Trophoblast cell (in vitro differentiated cells and primary cell): Measurements from ENCODE around the gene SIGLEC12. TPM values are rescaled to one million over a fixed set of nuclear protein-coding genes. Genes with fewer than 3 reads are reported as not detected.

Source experiments
- DNase-seq, 2 donors: peaks; one replicate each; pipeline ENCODE4 v3.0.0-alpha.2; 2016
- H2AFZ ChIP-seq: 2 replicates; pipeline ENCODE4 v1.6.1; 2013; ENCODE audit warnings: low read length, moderate library complexity, mild to moderate bottlenecking; ENCODE audit not compliant: insufficient read depth, poor library complexity
- H2AK5ac ChIP-seq: 2 replicates; pipeline ENCODE4 v1.6.1; 2013; ENCODE audit warnings: mild to moderate bottlenecking, low read length
- H2BK120ac ChIP-seq: 2 replicates; pipeline ENCODE4 v1.6.1; 2013; ENCODE audit warnings: low read length, mild to moderate bottlenecking, moderate library complexity; ENCODE audit not compliant: insufficient read depth, poor library complexity
- H2BK12ac ChIP-seq: 2 replicates; pipeline ENCODE4 v1.6.1; 2013; ENCODE audit warnings: mild to moderate bottlenecking, low read length, moderate library complexity
- H2BK5ac ChIP-seq: 2 replicates; pipeline ENCODE4 v1.6.1; 2013; ENCODE audit warnings: low read length, low read depth, moderate library complexity, mild to moderate bottlenecking; ENCODE audit not compliant: poor library complexity
- H3K14ac ChIP-seq: 2 replicates; pipeline ENCODE4 v1.6.1; 2013; ENCODE audit warnings: mild to moderate bottlenecking, low read length
- H3K18ac ChIP-seq: 2 replicates; pipeline ENCODE4 v1.6.1; 2013; ENCODE audit warnings: mild to moderate bottlenecking, low read length
- H3K23ac ChIP-seq: 2 replicates; pipeline ENCODE4 v1.6.1; 2013; ENCODE audit warnings: low read length
- H3K27ac ChIP-seq: 2 replicates; pipeline ENCODE4 v1.5.1; 2013; ENCODE audit warnings: low read depth, mild to moderate bottlenecking, inconsistent platforms, low read length, moderate library complexity
- H3K27me3 ChIP-seq: 2 replicates; pipeline ENCODE4 v1.6.1; 2013; ENCODE audit warnings: inconsistent platforms, mild to moderate bottlenecking, low read length, moderate library complexity; ENCODE audit not compliant: insufficient read depth
- H3K36me3 ChIP-seq, 2 experiments: 1 replicate in 1 of 2; 2 replicates in 1 of 2; pipeline ENCODE4 v1.6.1; 2013; ENCODE audit warnings: low read length in 2 of 2, mild to moderate bottlenecking in 2 of 2, moderate library complexity in 1 of 2; ENCODE audit not compliant: insufficient read depth in 2 of 2, control insufficient read depth in 1 of 2
- H3K4ac ChIP-seq: 2 replicates; pipeline ENCODE4 v1.6.1; 2013; ENCODE audit warnings: low read depth, mild to moderate bottlenecking, low read length, moderate library complexity
- H3K4me1 ChIP-seq, 2 experiments: 1 replicate in 1 of 2; 2 replicates in 1 of 2; pipeline ENCODE4 v1.6.1; 2013; ENCODE audit warnings: low read length in 2 of 2, mild to moderate bottlenecking in 2 of 2, moderate library complexity in 1 of 2; ENCODE audit not compliant: insufficient read depth in 2 of 2, control insufficient read depth in 1 of 2
- H3K4me2 ChIP-seq: 2 replicates; pipeline ENCODE4 v1.6.1; 2013; ENCODE audit warnings: inconsistent platforms, mild to moderate bottlenecking, low read length, moderate library complexity
- H3K4me3 ChIP-seq: 2 replicates; pipeline ENCODE4 v1.5.1; 2013; ENCODE audit warnings: mild to moderate bottlenecking, low read depth, low read length, inconsistent platforms
- H3K79me1 ChIP-seq: one replicate; pipeline ENCODE4 v1.6.1; 2013; ENCODE audit warnings: low read length
- H3K79me2 ChIP-seq: 2 replicates; pipeline ENCODE4 v1.6.1; 2013; ENCODE audit warnings: low read length, mild to moderate bottlenecking; ENCODE audit not compliant: control insufficient read depth, insufficient read depth, poor library complexity
- H3K9ac ChIP-seq: 2 replicates; pipeline ENCODE4 v1.6.1; 2013; ENCODE audit warnings: mild to moderate bottlenecking, low read length
- H3K9me3 ChIP-seq: 2 replicates; pipeline ENCODE4 v1.6.1; 2013; ENCODE audit warnings: low read depth, mild to moderate bottlenecking, control low read depth, inconsistent platforms, low read length; ENCODE audit not compliant: insufficient read depth
- H4K12ac ChIP-seq: 2 replicates; pipeline ENCODE4 v1.6.1; 2013; ENCODE audit warnings: low read depth, mild to moderate bottlenecking, low read length, moderate library complexity
- H4K8ac ChIP-seq: 2 replicates; pipeline ENCODE4 v1.6.1; 2013; ENCODE audit warnings: low read depth, mild to moderate bottlenecking, low read length, moderate library complexity
- H4K91ac ChIP-seq: one replicate; pipeline ENCODE4 v1.6.1; 2013; ENCODE audit warnings: low read depth, mild to moderate bottlenecking, low read length, moderate library complexity
- WGBS: extraction: QIAGEN DNeasy Blood & Tissue Kit; methylation state at CpG from one replicate; pipeline ENCODE4 v1.1.7; 2013; ENCODE audit warnings: missing lambda C conversion rate; ENCODE audit not compliant: insufficient read length, insufficient coverage; ENCODE audit errors: extremely low coverage; 5-methylcytosine and 5-hydroxymethylcytosine counted together
- polyA plus RNA-seq: library from polyadenylated mRNA; stranded (reverse); fragments of 200-250 nt; gene quantifications from 2 replicates; pipeline ENCODE4 v1.2.3, GENCODE V29; 2013

Gene SIGLEC12
- polyA plus RNA-seq, result not detected in 2 replicates

GRCh38 chr19:51501594-51502263, at the start of gene SIGLEC12:
Gene SIGLEC12, minus strand, starts transcription at chr19:51501800. Its CDS starts 67 bp downstream, at chr19:51501733.
- H3K4me2 ChIP-seq, result no peak within 1 kb of the TSS
- no peak within 1 kb of the TSS for H2AFZ ChIP-seq
- no peak within 1 kb of the TSS for H3K18ac ChIP-seq
- no peak within 1 kb of the TSS for H2AK5ac ChIP-seq
- no peaks in the 10 kb centered on the region for H3K79me2 ChIP-seq
- no peaks in the 10 kb centered on the region for H3K27me3 ChIP-seq
- H2BK12ac ChIP-seq, result no peak within 1 kb of the TSS
- no peak within 1 kb of the TSS for H3K9ac ChIP-seq
- H3K27ac ChIP-seq, result no peak within 1 kb of the TSS
- H3K4me1 ChIP-seq, result no peaks in the 10 kb centered on the region
- whole genome bisulfite sequencing, result no CpG with 5 or more reads among the region's 12 CpGs
- H4K8ac ChIP-seq, result no peak within 1 kb of the TSS
- H3K4me3 ChIP-seq, result no peak within 1 kb of the TSS
- H3K79me1 ChIP-seq, result no peaks in the 10 kb centered on the region
- H3K9me3 ChIP-seq, result peaks cover 61% of the 10 kb centered on the region
- no peak within 1 kb of the TSS for H2BK5ac ChIP-seq
- H2BK120ac ChIP-seq, result no peak within 1 kb of the TSS
- no peak within 1 kb of the TSS for H4K12ac ChIP-seq
- no peak for DNase-seq
- no peak within 1 kb of the TSS for H4K91ac ChIP-seq
- H3K4ac ChIP-seq, result no peak within 1 kb of the TSS
- H3K23ac ChIP-seq, result no peak within 1 kb of the TSS
- no peak within 1 kb of the TSS for H3K14ac ChIP-seq
- H3K36me3 ChIP-seq, result no peaks in the 10 kb centered on the region

- H3K4ac ChIP-seq, result no peak overlapping the region
- H4K12ac ChIP-seq, result no peak overlapping the region
- peaks cover 24% of the 10 kb centered on the region for H3K9me3 ChIP-seq
- no peak overlapping the region for H2AFZ ChIP-seq
- H3K14ac ChIP-seq, result no peak overlapping the region
- H3K4me1 ChIP-seq, result peaks cover 10 to 11% of the 10 kb centered on the region in 2 experiments
- no peak overlapping the region for H2BK120ac ChIP-seq
- no peak overlapping the region for H3K4me2 ChIP-seq
- no peak overlapping the region for H3K9ac ChIP-seq
- H3K36me3 ChIP-seq, result no peaks in the 10 kb centered on the region
- no peak overlapping the region for H3K23ac ChIP-seq
- H3K18ac ChIP-seq, result no peak overlapping the region
- no peak overlapping the region for H3K4me3 ChIP-seq
- peak overlapping the region; percentile 36 for H4K91ac ChIP-seq
- no peak overlapping the region for H2AK5ac ChIP-seq
- no peaks in the 10 kb centered on the region for H3K27me3 ChIP-seq
- H3K79me2 ChIP-seq, result no peaks in the 10 kb centered on the region
- peaks cover 11% of the 10 kb centered on the region for H3K79me1 ChIP-seq
- H4K8ac ChIP-seq, result no peak overlapping the region
- no peak overlapping the region for H2BK12ac ChIP-seq
- H2BK5ac ChIP-seq, result no peak overlapping the region
- peak; percentile 29 to 54 for DNase-seq
- WGBS, result no CpG with 5 or more reads among the region's 20 CpGs
- no peak overlapping the region for H3K27ac ChIP-seq
These were observed 49.5 kb upstream of the SIGLEC12 start for GRCh38 chr19:51550848-51551672.

GRCh38 chr19:51549533-51550324, 48.1 kb upstream of the SIGLEC12 start:
- Histone ChIP-seq H2AK5ac (no peak overlapping the region), H3K4me3 (no peak overlapping the region), H3K4ac (no peak overlapping the region), H3K27me3 (no peaks in the 10 kb centered on the region), H3K14ac (no peak overlapping the region), H4K12ac (no peak overlapping the region), H2BK5ac (no peak overlapping the region), H2BK12ac (peak overlapping the region; percentile 12), H3K79me1 (peaks cover 13% of the 10 kb centered on the region), H3K79me2 (no peaks in the 10 kb centered on the region), H3K27ac (no peak overlapping the region), H3K18ac (no peak overlapping the region), H3K4me2 (no peak overlapping the region), H3K23ac (no peak overlapping the region), H3K36me3 (no peaks in the 10 kb centered on the region), H2BK120ac (no peak overlapping the region), H4K8ac (no peak overlapping the region), H3K9ac (no peak overlapping the region), H4K91ac (peak overlapping the region; percentile 91), H3K9me3 (peaks cover 30% of the 10 kb centered on the region), H2AFZ (no peak overlapping the region), H3K4me1 (peaks cover 10 to 11% of the 10 kb centered on the region in 2 experiments)
- no peak for DNase-seq
- WGBS, result no CpG with 5 or more reads among the region's 8 CpGs

DNA sequence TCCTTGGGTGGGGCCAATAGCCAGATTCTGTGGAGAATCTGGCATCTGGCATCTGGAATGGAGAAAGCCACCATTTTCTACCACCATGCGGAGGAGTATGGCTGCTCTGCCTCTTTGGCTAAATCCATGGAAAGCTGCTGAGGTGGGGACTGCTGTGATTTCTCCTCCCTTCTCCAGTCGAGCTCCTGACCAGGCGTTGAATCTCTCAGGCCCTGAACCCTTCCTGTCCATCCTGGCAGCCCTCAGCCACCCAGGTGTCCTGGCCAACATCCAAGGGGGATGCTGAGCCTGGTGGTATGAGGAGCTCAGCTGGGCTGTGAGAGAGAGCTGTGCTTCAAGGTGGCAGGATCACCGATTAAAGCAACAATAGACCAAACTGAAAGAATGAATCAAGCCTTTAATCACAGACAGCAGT, 47.3 kb upstream of the SIGLEC12 start:
- Histone ChIP-seq H4K8ac (no peak overlapping the region), H3K79me1 (peaks cover 13% of the 10 kb centered on the region), H3K14ac (no peak overlapping the region), H3K4ac (no peak overlapping the region), H3K36me3 (no peaks in the 10 kb centered on the region), H3K23ac (no peak overlapping the region), H3K79me2 (no peaks in the 10 kb centered on the region), H3K27me3 (no peaks in the 10 kb centered on the region), H2BK12ac (peak overlapping the region; percentile 20), H3K9me3 (peaks cover 36% of the 10 kb centered on the region), H4K12ac (no peak overlapping the region), H3K27ac (no peak overlapping the region), H2BK5ac (peak overlapping the region; percentile 26), H3K4me2 (no peak overlapping the region), H3K4me3 (no peak overlapping the region), H2BK120ac (peak overlapping the region; percentile 33), H3K9ac (no peak overlapping the region), H3K4me1 (peaks cover 10 to 11% of the 10 kb centered on the region in 2 experiments), H3K18ac (no peak overlapping the region), H2AFZ (no peak overlapping the region), H4K91ac (peak overlapping the region; percentile 91), H2AK5ac (no peak overlapping the region)
- WGBS, result no CpG with 5 or more reads among the region's 4 CpGs
- no peak for DNase-seq
